GM19239 (cell line): ENCODE measurements around the gene AGPAT3.
"Not testable (repeated sequence)": the region's sequence is repeated elsewhere in the genome, so short reads cannot be mapped to it uniquely, and the experiment has no call there.

Experiments
- DNase-seq: peaks from one replicate; pipeline ENCODE4 v3.0.0; 2011; ENCODE audit warnings: low spot score; ENCODE audit not compliant: insufficient read length
- FAIRE-seq: peaks from 2 replicates; lab custom pipeline; 2011; peaks lifted over from hg19 to GRCh38; lab: Jason Lieb, UNC

AGPAT3 gene, protein sequence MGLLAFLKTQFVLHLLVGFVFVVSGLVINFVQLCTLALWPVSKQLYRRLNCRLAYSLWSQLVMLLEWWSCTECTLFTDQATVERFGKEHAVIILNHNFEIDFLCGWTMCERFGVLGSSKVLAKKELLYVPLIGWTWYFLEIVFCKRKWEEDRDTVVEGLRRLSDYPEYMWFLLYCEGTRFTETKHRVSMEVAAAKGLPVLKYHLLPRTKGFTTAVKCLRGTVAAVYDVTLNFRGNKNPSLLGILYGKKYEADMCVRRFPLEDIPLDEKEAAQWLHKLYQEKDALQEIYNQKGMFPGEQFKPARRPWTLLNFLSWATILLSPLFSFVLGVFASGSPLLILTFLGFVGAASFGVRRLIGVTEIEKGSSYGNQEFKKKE

DNA sequence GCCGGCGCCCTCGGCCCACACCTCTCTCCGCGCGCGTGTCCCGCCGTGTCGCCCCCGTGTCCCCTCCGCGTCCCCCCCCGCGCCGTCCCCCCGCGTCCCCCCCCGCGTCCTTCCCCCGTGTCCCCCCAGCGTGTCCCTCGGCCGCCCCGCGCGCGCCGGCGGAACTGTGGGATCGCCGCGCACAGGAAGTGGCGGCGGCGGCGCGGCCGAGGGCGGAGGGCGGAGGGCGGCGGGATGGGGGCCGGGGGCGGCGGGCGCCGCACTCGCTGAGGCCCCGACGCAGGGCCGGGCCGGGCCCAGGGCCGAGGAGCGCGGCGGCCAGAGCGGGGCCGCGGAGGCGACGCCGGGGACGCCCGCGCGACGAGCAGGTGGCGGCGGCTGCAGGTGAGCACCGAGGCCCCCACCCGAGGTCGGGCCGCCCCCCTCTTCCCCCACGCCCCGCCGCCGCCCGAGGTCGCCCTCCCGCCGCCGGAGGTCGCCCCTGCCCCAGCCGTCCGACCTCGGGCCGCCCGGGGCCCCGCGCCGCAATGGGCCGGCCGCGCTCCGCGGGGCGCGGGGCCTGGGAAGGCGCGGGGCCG lies at the start of gene AGPAT3:
TSS of gene AGPAT3 (plus strand) at position 262 of the 578 bp plus-strand sequence. CDS start 94,459 bp downstream, outside the sequence.
- FAIRE-seq, result no peak
- peak; percentile 65 for DNase-seq

DNA sequence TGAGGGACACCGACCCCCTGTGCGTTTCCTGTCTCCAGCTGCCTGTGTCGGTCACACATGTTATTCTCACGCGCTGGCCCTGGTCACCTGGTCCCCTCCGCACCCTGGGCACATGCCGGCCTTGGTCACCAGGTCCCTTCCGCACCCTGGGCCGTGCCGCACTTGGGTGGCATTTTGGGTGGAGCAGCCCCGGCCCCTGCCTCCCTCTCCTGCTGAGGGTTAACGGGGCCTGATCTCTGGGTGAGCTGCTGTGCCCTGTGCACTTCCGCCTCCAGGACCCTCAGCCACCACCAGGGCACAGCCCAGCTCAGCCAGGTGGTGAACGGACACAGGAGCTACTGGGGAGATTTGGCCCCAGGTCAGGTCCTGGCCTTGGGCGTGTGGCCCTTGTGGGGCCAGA lies 49.0 kb upstream of the AGPAT3 start:
- DNase-seq (no peak), FAIRE-seq (no peak)

DNA sequence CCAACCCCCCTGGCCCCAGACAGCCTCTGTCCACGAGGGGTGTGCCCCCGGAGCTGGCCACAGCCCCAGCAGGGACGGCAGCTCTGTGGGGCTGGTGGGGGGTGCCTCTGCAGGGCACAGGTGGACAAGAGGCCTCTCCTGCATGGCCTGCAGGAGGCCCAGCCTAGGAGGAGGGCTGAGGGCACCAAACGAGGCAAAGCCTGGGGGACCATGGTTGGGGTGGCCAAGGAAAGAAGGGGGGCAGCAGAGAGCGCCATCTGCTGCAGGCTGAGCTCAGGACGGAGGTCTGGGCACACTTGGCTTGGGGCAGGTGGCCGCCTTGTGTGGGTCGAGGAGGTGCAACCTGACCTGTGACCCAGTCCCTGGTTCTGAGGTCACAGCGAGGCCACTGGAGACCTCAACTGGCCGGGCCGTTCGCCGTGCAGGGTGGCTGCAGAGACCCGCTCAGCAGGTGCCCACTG lies 48.4 kb upstream of the AGPAT3 start:
- FAIRE-seq, result no peak
- no peak for DNase-seq

DNA sequence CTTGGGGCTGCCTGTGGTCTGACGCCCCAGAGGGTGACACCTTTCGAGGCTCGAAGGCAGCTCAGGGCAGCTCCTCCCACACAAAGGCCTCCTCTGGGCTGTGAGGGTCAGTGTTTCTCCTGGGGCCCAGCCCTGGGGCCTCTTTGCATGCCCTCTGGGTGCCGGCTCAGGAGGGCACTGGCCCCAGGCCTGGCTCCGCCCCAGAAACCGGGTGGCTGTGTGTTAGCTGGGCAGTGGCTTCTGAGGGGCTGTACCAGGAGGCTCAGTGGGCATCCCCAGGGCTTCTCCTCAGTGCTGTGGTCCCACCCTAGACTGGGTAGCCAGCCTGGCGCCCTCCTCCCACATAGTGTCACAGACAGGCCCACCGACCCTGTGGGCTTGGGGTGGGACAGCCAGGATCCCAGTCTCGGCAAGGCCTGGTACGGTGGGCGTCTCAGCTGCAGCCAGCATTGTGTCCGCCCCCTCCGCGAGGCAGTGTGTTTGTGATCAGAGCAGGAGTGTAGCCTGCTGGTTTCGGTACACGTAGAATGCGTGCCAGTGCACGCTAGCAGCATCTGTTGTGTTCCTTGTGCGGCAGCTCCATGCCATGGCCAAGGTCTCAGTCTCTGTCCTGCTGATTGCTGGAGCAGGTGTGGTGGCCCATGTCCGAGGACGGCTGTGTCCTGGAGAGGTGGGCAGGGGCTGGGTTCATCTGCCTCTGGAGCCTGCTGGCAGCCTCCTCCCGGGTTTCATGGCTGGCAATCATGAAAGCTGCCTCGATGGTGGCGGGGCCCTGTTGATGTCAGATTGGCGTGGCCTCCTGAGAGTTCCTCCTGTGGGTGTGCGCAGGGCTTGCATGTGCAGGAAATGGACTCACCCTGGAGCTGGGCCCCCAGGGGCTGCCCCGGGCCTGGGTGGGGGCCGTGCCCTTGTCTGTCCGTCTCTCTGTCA lies 47.6 kb upstream of the AGPAT3 start:
- FAIRE-seq (no peak), DNase-seq (no peak)

DNA sequence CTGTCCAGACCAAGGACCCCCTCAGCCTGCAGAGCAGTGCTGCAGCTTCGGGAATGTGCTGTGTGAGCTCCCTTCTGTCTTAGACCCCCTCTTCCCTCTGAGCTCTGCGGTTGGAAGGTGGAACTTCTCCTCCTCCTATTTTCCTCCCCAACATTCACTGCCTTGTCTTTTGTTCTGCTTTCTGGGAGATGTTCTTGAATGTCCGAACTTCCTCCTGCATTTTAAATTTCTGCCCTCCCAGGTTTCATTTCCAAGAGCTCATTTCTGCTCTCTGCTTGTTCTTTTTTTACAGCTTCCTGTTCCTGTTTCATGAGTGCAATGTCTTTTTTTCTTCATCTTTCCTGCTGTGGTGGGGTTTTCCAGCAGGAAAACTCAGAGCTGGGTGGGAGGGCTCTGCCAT lies 46.3 kb upstream of the AGPAT3 start:
- FAIRE-seq (no peak), DNase-seq (no peak)

DNA sequence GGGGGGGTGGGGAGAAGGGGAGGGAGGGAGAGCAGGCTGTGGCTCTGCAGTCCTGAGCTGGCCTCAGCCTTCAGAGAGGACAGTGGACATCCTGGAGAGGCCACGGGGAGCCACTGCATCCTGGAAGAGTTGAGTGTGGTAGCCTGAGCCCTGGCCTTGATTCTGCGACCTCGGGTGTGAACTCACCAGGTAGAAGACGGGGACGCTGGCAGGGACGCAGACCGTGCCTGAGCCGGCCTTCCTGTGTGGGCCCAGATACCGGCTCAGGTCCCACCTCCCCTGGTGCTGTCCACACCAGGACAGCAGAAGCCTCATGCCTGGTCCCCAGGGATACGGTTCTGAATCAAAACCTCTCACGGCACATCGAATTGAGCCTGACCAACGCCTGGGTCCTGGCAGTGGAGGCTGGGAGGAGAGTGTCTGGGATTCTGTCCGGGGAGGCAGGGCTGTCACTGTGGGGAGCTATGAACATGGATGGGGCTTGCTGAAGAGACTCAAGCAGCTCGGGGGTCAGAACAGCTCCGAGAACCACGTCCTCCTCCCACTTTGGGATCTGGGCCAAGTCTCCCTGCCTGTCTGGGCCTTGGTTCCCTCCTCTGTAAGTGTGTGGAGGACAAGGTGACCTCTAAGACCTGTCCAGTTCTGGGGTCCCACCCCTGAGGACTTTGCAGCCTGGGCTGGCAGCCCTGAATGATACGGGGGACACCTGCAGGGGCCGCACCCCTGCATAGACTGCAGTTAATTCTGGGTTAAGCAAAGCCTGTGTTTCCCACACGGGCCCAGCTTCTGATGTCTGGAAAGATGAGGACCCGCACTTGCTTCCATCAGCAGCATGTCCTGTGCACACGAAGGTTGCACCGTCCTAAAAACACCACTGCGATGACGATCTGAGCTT lies 45.3 kb upstream of the AGPAT3 start:
- FAIRE-seq, result no peak
- no peak for DNase-seq

DNA sequence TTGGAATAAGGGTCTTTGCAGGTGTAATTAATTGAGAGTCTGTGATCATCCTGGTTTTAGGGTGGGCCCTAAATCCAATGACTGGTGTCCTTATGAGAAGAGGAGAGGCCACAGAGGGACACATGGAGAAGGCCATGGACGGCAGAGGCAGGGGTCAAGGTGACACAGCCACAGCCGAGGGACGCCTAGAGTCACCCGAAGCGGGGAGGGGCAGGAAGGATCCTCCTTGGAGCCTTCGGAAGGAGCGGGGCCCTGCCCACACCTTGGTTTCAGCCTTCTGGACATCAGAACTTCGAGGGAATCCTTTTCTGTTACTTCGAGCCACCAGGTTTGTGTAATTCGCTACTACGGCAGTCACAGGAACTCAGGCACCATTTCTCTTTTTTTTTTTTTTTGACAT lies 44.6 kb upstream of the AGPAT3 start:
- DNase-seq (no peak), FAIRE-seq (no peak)

DNA sequence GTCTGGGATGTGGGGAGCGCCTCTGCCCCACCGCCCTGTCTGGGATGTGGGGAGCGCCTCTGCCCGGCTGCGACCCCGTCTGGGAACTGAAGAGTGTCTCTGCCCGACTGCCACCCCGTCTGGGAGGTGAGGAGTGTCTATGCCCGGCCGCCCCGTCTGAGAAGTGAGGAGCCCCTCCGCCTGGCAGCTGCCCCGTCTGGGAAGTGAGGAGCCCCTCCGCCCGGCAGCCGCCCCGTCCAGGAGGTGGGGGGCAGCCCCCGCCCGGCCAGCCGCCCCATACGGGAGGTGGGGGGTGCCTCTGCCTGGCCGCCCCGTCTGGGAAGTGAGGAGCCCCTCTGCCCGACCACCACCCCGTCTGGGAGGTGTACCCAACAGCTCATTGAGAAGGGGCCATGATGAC lies 42.9 kb upstream of the AGPAT3 start:
- not testable (repeated sequence) for DNase-seq, FAIRE-seq

DNA sequence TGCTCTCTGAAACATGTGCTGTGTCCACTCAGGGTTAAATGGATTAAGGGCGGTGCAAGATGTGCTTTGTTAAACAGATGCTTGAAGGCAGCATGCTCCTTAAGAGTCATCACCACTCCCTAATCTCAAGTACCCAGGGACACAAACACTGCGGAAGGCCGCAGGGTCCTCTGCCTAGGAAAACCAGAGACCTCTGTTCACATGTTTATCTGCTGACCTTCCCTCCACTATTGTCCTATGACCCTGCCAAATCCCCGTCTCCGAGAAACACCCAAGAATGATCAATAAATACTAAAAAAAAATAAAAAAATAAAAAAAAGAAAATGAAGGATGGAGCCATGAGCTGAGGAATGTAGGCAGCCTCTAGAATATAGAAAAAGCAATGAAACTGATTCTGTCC lies 42.3 kb upstream of the AGPAT3 start:
- not testable (repeated sequence) for FAIRE-seq, DNase-seq

DNA sequence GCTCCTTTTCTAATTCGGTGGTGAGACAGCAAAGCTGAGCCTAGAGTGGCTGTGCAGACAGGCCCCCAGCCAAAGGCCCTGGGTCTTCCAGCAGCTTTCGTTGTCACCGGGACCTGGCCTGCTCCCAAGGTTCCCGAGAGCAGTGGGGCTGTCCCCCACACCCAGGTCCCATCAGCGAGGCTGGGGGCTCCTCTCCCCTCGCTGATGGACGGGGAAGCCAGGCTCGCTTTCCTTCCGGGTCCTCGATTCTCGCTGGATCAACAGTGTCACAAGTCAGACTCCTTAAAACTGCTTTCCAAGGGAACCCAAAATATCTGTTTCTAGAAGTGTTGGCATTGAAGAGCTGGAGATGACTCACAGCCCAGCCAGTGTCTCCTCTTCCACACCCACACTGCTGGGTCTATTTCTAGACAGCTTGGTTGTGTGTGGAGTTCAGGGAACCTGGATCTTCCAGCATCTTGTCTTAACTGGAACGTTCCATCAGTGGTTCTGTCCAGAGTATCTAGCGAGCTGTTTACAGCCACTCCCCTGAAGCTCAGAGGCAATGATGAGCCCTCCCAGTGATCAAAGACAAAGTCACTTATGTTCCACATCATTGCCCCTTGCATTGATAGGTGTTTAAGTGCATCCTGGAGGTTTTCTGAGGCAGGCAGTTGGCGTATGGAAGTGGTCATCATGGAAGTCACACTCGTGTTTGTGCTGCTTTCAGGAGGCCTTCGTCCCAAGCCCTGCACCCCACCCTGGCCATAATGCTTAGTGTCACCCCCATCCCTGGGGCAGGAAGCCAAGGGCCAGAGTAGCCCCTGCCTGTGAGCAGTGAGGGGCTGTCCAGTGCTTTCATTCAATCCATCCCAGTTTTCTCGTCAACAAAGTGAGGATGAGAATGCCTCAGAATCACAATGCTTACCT lies 40.4 kb upstream of the AGPAT3 start:
- FAIRE-seq, result no peak

DNA sequence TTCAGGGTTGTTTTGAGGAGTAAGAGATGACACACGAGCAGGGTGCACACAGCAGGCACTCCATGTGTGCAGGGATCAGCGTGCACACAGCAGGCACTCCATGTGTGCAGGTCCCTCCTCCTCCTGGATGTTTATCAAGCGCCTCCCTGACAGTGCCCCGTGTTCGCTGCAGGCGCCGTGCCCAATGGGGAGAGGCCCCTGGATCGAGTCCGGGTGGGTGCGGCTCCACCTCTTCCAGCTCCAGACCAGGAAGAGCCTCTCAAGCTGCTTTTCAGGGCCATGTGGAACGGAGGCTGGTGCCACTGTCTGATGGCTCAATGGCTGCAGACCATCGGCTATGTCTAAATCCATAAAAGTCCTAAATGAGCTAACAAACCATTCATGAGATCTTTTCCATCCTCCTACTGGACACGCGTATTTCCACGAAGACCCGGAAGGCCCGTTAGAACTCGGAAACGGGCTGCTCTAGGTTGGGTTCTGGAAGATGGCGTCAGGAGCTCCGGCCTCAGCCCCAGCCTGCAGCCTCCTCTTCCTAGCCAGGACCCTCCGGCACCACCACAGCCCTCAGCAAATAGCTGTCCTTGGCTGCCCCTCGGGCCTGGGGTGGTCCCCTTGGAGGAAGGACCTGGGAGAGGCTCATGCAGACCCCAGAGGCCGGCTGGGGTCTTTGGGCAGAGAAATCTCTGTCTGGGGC lies 39.6 kb upstream of the AGPAT3 start:
- DNase-seq (no peak), FAIRE-seq (no peak)

More for the DNA sequence above, 40.4 kb upstream of the AGPAT3 start:
- no peak for DNase-seq

DNA sequence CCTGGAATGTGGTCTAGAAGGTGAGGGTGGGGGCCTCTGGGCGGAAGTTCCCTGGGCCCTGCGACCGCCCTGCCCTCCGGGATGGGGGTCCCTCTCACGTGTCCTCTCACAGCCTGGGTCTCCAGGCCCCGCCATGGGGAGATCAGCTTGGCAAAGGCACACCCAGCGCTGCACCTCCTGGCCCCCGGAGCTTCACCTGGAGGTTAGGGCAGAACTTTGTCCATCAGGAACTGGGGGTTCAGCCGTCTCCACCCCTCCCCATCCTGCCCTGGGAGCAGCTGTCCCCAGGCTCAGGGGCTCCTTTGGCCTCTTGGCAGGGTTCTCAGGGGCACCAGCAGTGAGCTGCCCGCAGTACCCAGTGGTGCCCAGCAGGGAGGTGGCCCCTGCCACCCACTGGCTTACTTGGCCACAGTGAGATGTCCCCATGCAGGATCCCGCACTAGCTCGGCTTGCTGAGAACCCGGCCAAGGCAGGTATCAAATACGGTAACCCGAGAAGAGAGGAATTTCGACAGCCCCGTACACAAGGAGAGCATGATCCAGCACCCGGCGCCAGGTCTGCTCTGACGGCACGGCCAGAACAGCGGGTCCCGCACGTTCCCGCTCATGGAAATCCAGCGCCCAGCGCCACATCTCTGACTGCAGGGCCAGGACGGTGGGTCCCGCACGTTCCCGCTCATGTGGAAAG lies 38.9 kb upstream of the AGPAT3 start:
- DNase-seq, result no peak
- no peak for FAIRE-seq

DNA sequence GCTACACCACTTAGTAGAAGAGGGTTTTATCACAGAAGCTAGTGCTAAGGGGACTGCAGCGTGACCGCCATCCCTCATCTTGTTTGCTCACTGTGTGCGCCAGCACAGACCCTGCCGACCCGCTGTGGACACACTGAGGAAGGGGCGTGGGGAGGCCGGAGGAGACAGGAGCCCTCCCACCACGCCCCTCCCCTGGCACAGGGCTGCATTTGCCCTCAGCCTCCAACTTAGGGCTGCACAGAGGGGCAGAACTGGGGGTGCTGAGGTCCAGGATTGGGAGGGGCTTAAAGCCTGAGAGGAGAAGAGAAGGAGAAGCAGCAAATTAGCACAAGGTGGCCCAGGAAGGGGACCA lies 38.4 kb upstream of the AGPAT3 start:
- DNase-seq, result no peak
- no peak for FAIRE-seq

DNA sequence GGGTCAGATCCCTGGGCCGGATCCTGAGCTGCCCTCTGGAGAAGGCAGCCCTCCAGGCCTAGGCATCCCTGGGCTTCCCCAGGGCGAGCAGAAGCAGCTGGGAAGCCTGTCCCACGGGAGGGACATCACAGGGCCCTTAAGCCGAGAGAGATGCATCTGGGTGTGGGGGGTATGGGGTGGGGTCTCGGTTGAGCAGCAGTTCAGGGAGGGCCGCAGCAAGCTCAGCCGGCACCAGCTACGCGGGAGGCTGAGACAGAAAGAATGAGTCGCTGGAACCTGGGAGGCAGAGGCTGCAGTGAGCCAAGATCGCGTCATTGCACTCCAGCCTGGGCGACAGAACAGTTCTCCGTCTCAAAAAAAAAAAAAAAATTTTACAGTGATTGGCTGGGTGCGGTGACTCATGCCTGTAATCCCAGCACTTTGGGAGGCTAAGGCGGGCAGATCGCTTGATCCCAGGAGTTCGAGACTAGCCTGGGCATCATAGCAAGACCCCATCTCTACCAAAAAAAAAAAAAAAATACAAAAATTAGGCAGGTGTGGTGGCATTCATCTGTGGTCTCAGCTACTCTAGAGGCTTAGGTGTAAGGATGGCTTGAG lies 37.9 kb upstream of the AGPAT3 start:
- FAIRE-seq (no peak), DNase-seq (no peak)

DNA sequence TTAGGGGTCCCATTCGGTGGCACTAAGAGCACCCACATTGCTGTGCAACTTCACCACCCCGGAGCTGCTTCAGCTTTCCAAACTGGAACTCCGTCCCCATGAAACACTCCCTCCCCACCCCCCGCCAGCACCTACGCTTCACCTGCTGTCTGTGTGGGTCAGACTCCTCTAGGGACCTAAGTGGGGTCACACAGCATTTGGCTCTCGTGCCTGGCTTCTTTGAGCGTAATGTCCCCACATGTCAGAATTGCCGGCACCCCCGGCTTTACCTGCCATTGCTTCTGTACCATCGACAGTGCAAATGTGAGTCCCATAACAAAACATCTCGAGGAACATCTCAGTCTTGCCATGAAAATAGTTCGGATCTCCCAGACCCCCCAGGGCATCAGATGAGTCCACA lies 35.9 kb upstream of the AGPAT3 start:
- no peak for FAIRE-seq
- DNase-seq, result no peak

DNA sequence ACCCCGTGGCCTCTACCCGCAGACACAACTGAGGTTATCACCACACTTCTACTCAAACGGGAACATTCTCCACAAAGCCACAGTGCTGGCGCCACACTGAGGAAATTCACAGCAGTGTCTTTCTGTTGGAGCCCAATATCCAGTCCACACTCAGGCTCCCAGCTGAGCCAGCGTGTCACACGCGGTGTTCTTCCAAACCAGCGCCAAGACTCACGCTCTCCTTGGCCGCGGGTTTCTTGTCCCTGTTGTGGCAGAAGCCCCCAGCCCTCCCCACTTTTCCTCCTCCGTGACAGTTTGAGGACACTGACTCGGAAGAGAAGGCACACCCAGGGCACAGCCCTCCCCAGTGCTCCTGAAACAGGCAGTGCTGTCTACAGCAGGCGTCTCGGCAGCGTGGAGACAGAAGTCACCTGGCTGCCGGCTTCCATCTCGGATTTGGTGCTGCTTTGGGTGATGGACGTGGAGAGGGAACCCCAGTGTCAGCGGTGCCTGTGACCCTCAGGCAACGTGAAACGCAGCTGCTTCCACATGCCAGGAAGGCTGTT lies 35.4 kb upstream of the AGPAT3 start:
- FAIRE-seq (no peak), DNase-seq (no peak)

DNA sequence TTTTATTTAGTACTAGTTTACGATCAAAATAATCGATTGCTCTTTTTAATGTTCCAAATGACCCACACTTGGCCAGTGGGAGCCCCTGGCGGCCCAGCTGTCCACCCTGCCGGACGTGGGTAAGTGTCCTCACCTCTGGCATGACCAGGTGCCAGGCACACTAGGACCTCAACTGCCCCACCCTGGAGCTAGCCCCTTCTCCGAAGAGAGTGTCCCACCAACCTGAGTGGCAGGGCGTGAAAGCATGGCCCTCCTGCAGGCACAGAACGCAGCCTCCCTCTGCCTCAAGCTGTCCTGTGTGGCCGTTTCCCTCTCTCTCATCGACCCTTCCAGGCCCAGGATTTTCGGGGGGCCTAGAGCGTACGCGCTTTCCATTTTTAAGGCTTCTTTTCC lies 32.9 kb upstream of the AGPAT3 start:
- DNase-seq, result no peak
- FAIRE-seq, result no peak
